COLO829 (cell line): ENCODE measurements around the gene A2ML1.
"Not testable (repeated sequence)": the region's sequence is repeated elsewhere in the genome, so short reads cannot be mapped to it uniquely, and the experiment has no call there.

Experiments used
- DNase-seq: peaks from one replicate; pipeline ENCODE4 v3.0.0; 2012; ENCODE audit warnings: low spot score

The A2ML1 gene

DNA sequence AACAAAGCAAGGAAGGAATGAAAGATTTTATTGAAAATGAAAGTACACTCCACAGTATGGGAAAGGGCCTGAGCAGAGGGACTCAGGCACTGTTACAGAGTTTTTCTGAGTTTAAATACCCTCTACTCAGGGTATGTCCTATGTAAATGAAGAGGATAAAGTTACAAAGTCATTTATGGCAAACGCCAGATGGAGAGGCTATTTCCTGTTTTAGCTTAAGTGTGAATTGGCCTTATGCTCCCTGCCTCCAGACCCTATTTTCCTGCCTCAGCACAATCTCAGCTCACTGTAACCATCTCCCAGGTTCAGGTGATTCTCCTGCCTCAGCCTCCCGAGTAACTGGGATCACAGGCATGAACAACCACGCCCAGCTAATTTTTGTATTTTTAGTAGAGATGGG, 85.1 kb downstream of the A2ML1 start:
- no peak for DNase-seq

DNA sequence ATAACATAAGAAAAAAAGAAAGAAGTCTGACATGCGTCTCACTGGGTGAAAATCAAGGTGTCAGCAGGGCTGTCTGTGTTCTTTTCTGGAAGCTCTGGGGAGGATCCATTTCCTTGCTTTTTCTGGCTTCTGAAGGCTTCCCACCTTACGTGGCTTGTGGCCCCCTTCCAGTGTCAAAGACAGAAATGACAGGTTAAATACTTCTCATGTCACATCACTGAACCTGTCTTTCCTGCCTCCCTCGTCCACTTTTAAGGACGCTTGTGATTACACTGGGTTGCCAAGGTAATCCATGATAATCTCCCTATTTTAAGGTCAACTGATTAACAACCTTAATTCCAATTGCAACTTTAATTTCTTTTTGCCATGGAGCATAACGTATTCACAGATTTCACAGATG, 87.3 kb downstream of the A2ML1 start:
- no peak for DNase-seq

DNA sequence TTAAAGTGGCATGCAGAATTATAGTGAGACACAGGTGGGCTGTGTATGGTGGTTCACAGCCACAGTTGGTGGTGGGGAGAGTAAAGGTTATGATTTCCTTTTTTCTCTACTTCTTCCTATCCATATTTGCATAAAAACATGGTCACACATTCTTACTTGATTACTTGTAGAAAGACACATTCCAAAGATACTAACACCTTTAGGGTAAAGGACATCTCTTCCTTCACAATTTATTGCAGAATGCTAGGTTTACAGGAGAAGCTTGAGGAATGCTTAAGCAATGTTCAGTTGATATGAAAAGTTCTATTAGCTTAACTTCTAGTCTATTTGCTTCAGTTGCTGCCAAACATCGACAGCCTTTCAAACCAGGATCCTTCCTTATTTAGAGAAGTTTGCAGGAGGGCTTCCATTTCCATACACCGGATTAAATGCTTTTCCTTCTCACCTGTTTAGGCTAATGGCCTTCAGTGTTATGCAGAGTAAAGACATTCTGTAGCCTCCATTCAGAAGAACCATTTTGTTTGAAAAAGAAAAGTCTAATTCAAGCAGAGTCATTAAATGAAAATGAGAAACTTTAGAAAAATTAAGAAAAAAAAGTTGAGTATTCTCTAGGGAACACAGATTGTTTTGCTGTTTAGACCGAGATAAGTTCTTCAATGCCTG, 89.3 kb downstream of the A2ML1 start:
- DNase-seq, result no peak

DNA sequence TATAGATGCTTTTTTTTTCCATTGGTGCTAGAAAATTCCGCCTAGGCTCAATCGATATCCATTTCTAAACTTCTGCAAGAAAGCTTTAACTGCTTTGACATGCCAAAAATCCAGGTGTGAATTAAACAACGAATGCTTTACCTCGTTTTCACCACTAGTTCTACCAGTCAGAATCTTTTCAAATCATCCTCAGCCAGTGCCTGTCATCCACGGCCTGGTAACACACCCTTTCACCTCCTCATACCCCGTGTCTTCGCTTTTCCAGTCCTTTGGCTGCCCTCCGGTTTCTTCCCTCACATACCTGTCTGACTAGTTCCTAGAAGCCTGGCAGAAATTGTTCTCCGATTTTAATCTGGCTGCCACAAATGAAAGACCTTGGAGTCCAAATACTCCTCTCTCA, 90.5 kb downstream of the A2ML1 start:
- no peak for DNase-seq

DNA sequence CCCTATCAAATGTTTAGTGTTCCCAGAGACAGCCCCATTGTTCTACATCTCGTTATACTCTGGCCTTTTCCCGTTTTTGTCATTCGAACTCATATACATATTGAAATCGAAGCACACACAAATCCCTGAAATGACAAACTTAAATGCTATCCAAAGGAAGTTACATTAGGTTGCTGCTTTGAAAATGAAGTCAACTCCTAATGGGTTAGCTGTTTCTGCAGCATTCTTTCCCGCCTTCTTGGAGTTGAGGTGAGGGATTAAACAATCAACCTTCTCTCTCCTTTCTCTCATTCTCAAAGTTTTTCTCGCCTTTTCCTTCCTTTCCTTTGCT, 91.2 kb downstream of the A2ML1 start:
- no peak for DNase-seq

DNA sequence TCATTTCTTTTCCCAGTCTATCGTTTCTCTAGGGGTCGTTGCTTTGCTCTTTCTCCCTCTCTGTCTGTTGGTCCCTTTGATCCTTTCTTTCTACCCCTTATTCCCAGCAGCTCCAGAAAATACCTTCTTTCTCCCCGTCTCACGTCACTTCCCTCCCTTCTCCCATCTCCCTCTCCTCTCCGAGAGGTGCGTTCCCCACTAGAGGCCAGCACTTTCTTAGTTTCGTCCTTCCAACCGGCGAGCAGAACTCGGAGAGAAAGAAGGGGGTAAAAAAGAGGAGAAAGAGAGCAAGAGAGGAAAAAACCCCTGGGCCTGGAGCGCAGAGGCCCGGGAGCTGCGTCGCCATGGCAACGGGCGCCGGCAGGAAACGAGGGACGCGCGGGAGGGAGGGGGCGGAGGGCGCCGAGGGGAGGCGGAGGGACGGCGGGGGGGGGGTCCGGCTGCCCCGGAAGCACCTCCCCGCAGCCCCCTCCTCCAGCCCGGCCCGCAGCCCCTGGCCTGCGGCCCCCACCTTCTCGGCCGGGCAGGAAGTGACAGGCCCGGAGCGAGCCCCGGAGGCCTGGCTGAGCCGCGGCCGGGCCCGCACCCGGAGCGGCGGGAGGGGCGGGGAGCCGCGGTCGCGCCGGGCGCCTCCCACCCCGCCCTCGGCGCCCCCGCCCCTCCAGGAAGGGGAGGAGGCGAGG, 91.8 kb downstream of the A2ML1 start, which contains the start of gene PHC1:
Gene PHC1, plus strand, starts transcription at position 477 of the 683 bp plus-strand sequence. CDS start 3,169 bp downstream, outside the sequence.
- peak; percentile 63 for DNase-seq

DNA sequence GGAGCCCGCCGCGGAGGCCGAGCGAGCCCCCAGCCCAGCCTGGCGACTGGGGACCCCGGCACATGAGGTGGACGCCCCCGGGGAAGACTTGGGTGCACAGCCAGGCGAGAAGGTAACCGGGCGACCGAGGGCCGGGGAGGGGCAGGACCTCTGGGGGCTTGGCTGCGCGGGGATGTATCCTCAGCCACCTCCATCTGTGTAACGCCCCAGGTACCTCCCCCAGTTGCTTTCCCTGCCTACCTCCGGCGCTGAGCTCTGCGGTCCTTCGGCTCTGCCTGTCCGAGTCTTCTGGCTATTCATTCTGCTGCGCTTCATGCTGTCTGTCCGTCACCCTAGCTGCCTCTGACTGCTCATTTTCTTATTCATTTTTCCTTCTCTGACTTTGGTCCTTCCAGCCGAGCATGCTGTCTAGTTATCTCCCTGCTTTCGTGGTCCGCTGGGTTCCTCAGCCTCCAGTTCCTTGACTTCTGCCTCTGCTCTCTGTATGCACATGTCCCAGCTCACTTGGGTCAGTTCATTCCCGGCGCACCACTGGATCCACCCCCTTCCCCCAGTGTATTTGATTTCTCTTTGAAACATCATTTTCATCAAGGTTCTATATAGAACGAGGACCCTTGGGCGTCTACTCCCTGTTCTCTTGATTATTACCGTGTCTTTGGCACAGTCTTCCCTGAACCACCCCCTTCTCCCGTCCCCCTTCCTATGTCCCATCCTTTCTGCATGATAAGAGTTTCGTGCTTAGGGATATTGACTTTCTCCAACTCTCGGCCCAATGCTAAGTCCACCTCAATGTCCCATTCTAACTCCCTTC, 92.5 kb downstream of the A2ML1 start:
- peak; percentile 48 for DNase-seq

DNA sequence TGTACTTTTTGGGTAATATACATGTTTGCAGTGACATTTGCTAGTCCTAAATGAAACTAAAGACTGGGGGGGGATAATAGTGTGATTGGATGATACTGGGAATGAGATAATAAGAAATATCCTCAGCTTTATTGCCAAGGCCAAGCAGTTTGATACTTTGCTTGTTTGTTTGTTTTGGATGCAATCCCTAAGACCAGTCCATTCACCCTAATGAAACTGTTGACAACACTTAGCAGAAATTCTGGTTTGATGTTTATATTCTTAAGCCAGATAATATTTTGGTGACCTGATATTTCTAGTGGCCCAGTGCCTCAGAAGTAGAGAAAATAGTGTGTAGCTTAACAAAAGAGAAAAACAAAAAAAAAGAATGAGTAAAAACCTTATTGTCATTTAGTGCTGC, 93.7 kb downstream of the A2ML1 start:
- no peak for DNase-seq

DNA sequence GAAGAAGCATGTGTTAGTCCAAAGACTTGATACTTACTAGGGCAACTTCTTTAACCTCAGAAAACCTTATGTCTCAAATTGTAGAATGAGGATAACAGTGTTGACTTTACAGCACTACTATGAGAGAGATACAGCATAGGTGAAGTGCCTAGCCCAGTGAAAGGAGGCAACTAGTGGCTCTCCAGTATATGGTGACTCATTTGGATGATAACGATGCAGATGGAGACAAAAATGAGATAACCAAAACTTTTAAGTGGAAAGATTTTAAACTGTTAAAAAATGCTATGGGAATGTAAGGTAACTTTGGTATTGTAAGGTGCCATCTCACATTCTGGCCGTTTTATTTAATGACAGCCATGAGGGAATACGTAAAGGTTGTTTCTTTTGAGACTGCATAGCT, 94.6 kb downstream of the A2ML1 start:
- no peak for DNase-seq

DNA sequence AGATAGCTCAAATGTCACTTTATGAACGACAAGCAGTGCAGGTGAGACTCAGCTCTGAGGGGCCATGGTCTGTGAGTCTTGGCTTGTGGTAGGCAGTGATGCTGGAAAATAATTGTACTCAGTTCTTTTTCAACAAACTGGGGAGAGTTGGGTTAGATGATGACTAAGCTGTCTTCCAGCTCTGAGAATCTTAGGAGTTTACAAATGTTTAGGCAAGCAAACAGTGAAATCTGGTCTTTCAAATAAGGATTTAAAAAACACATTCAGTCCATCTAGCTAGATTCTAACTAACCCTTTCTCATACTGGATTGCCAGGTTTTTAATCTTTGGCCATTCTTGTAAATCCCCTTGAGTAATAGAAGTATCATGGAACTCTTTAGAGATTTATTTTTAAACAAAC, 95.3 kb downstream of the A2ML1 start:
- no peak for DNase-seq

DNA sequence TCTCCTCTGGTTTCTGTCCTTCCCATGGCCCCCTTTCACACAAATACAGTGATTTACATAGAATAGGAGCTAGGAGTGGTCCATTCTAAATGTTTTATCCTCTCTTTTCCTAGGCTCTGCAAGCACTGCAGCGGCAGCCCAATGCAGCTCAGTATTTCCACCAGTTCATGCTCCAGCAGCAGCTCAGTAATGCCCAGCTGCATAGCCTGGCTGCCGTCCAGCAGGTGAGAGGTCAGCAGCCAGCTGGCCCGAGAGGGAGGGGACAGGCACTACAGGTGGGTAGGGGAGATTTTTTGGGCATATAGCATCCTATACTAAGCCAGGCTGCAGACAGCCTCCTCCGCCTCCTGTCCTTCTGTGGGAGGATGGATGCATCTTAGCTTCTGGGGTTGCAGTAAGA, 97.2 kb downstream of the A2ML1 start:
- not testable (repeated sequence) for DNase-seq

DNA sequence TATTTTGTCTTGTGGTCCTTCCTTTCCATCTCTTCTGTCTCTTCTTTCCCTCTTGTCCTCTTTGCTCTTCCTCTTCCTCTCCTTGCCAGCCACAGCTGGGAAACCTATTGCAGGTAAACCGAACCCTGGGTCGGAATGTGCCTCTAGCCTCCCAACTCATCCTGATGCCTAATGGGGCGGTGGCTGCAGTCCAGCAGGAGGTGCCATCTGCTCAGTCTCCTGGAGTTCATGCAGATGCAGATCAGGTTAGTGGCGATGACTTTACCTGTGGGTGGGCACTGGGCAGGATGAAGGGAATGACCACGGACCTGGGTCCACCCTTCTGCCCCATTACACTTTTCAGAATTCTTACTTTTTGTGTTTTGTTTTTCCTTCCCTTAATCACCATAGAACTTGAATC, 100.1 kb downstream of the A2ML1 start:
- no peak for DNase-seq
